ENCODE results near the gene MYRIP. TPM values are rescaled to one million over a fixed set of nuclear protein-coding genes. Genes with fewer than 3 reads are reported as not detected.
"Not testable (repeated sequence)": the region's sequence is repeated elsewhere in the genome, so short reads cannot be mapped to it uniquely, and the experiment has no call there.

Gene MYRIP
- total RNA-seq, 1 experiment from 2014 or later = 0.11 TPM

- no peak for DNase-seq (ENCODE audit: low read depth)
These were observed 2.6 kb upstream of the MYRIP start for GRCh38 chr3:39806820-39807219.

GRCh38 chr3:39808467-39809180 is 785 bp upstream of the MYRIP start:
- no peak for DNase-seq (ENCODE audit: low read depth)

- no peak for DNase-seq (ENCODE audit: low read depth)
These were observed 686 bp downstream of the MYRIP start for GRCh38 chr3:39809995-39810595.

- no peak for DNase-seq (ENCODE audit: low read depth)
These were observed 1.3 kb downstream of the MYRIP start for GRCh38 chr3:39810647-39811161.

GRCh38 chr3:39811561-39811960 is 2.2 kb downstream of the MYRIP start:
- no peak for DNase-seq (ENCODE audit: low read depth)

- DNase-seq (ENCODE audit: low read depth) = peak; percentile 9
These were observed 3.1 kb downstream of the MYRIP start for GRCh38 chr3:39812537-39812936.

- peak; percentile 61 for DNase-seq (ENCODE audit: low read depth)
These were observed 4.6 kb downstream of the MYRIP start for GRCh38 chr3:39814007-39814406.

- DNase-seq (ENCODE audit: low read depth) = no peak
These were observed 10.5 kb downstream of the MYRIP start for GRCh38 chr3:39819899-39820298.

GRCh38 chr3:39833764-39834163 is 24.4 kb downstream of the MYRIP start:
- DNase-seq (ENCODE audit: low read depth) = not testable (repeated sequence)

- DNase-seq (ENCODE audit: low read depth) = no peak
These were observed 30.1 kb downstream of the MYRIP start for GRCh38 chr3:39839484-39839883.

GRCh38 chr3:39843440-39843839 is 34.0 kb downstream of the MYRIP start:
- no peak for DNase-seq (ENCODE audit: low read depth)

GRCh38 chr3:39848365-39848764 is 39.0 kb downstream of the MYRIP start:
- DNase-seq (ENCODE audit: low read depth) = peak; percentile 3

- no peak for DNase-seq (ENCODE audit: low read depth)
These were observed 40.7 kb downstream of the MYRIP start for GRCh38 chr3:39849992-39850715.

GRCh38 chr3:39850716-39851032 is 41.3 kb downstream of the MYRIP start:
- DNase-seq (ENCODE audit: low read depth) = no peak

GRCh38 chr3:39855517-39855916 is 46.1 kb downstream of the MYRIP start:
- DNase-seq (ENCODE audit: low read depth) = no peak

GRCh38 chr3:39869890-39870289 is 60.5 kb downstream of the MYRIP start:
- DNase-seq (ENCODE audit: low read depth) = no peak

- DNase-seq (ENCODE audit: low read depth) = no peak
These were observed 61.3 kb downstream of the MYRIP start for GRCh38 chr3:39870706-39871105.

GRCh38 chr3:39879581-39879980 is 70.2 kb downstream of the MYRIP start:
- no peak for DNase-seq (ENCODE audit: low read depth)

GRCh38 chr3:39882111-39882510 is 72.7 kb downstream of the MYRIP start:
- no peak for DNase-seq (ENCODE audit: low read depth)

GRCh38 chr3:39892068-39892467 is 82.7 kb downstream of the MYRIP start:
- DNase-seq (ENCODE audit: low read depth) = no peak

- no peak for DNase-seq (ENCODE audit: low read depth)
These were observed 86.8 kb downstream of the MYRIP start for GRCh38 chr3:39896184-39896583.

- no peak for DNase-seq (ENCODE audit: low read depth)
These were observed 91.1 kb downstream of the MYRIP start for GRCh38 chr3:39900462-39901002.

Data from LHCN-M2 (cell line).